IgD-negative memory B cell (primary cell): ENCODE results near the gene DNAJB12. TPM values are rescaled to one million over a fixed set of nuclear protein-coding genes. Genes with fewer than 3 reads are reported as not detected.

ENCODE experiments used
- H3K27ac Mint-ChIP-seq, 3 donors: one replicate each; pipeline ENCODE4 v1.8.0; 2020 to 2022; ENCODE audit warnings: mild to moderate bottlenecking in 3 of 3, mixed read lengths in 3 of 3, moderate library complexity in 1 of 3
- H3K27me3 Mint-ChIP-seq: one replicate; pipeline ENCODE4 v1.8.0; 2021; ENCODE audit warnings: mixed read lengths
- H3K36me3 Mint-ChIP-seq: one replicate; pipeline ENCODE4 v1.8.0; 2020; ENCODE audit warnings: mild to moderate bottlenecking, mixed read lengths
- H3K4me1 Mint-ChIP-seq, 3 donors: one replicate each; pipeline ENCODE4 v1.8.0; 2020 to 2022; ENCODE audit warnings: mixed read lengths in 3 of 3, mild to moderate bottlenecking in 1 of 3
- H3K4me3 Mint-ChIP-seq, 4 donors: one replicate each; pipeline ENCODE4 v1.8.0; 2020 to 2022; ENCODE audit warnings: mild to moderate bottlenecking in 4 of 4, mixed read lengths in 4 of 4, moderate library complexity in 3 of 4
- H3K9me3 Mint-ChIP-seq, 3 donors: one replicate each; pipeline ENCODE4 v1.8.0; 2020 to 2021; ENCODE audit warnings: mixed read lengths in 3 of 3, mild to moderate bottlenecking in 1 of 3
- polyA plus RNA-seq: library from polyadenylated mRNA; unstranded; fragments of 300-500 nt; fragmentation: Illumina TruSeq; gene quantifications from one replicate; pipeline ENCODE4 v1.2.3, GENCODE V29; 2021

The DNAJB12 gene
- polyA plus RNA-seq, 1 donor from 2014 or later = 27.6 TPM

DNA sequence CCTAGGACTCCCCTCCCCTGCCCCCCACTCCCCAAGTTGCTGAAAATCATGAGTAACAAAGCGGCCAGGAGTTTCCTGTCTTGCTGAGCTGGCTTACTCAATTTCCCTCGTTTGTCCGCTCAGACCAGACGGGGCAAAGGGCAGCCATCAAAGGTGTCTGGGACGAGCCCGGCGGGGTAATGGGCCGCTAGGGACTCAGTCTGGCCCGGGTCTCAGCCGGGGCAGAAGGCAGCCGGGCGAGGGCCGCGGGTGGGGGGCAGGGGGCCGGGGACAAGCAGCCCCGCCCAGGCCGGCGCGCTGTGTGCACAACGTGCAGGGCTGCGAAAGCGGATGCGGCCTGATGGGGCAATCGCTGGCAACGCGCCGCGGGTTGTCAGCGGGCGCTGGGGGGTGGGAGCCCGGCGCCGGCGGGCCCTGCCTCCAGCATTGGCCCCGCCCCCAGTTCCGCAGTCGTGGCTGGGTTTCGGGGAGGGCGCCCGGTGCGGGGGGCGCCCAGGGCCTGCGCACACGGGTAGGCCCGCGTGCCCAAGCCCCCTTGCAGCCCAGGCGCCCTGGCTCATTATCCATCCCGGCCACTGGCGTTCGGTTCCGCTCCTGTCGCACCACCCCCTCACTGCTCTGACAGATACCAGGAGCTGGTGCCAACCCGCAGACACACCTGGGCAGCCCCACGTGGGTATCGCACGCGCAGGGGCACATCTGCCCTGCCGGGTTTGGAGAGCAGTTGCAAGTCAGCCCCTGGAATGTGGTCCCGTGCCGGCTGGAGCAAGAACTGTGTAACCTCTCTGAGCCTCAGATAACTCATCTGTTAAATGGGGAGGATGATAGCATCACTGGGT, 35.1 kb downstream of the DNAJB12 start:
- Mint-ChIP-seq H3K9me3 (no peaks in the 10 kb centered on the region), H3K27ac (peak overlapping the region; percentile 96 to 100 (median 97)), H3K36me3 (no peaks in the 10 kb centered on the region), H3K4me1 (peaks cover 40 to 46% (median 42%) of the 10 kb centered on the region in 3 donors), H3K27me3 (no peaks in the 10 kb centered on the region), H3K4me3 (peak overlapping the region; percentile 77 to 90 (median 86))

GRCh38 chr10:72318418-72319262, 36.1 kb downstream of the DNAJB12 start:
- H3K36me3 Mint-ChIP-seq = no peaks in the 10 kb centered on the region
- H3K9me3 Mint-ChIP-seq = no peaks in the 10 kb centered on the region

DNA sequence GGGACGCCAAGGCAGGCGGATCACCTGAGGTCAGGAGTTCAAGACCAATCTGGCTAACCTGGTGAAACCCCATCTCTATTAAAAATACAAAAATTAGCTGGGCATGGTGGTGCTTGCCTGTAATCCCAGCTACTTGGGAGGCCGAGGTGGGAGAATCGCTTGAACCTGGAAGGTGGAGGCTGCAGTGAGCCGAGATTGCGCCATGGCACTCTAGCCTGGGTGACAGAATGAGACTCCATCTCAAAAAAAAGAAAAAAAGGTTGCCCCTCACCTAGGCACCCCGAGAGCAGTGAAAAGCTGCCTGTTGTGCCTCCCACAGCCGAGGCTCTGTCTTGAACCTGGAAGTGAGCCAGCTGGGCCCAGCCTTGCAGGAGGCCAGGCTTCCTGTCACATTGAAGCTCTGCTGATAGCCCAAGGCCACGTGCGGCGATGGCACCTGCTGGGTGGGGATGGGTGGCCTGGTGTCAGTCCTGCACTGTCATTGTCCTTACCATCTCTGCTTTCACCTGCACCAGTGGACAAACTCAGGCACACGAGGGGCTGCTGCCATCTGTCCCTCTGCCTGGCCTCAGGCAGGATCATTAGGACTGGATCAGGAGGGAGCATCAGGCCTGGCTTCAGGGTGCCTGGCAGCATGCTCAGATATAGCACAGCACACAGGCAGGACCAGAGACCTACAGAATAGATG, 37.8 kb downstream of the DNAJB12 start:
- Mint-ChIP-seq H3K27me3 (no peaks in the 10 kb centered on the region), H3K36me3 (no peaks in the 10 kb centered on the region), H3K4me3 (peak overlapping the region; percentile 41 to 92 (median 71)), H3K9me3 (no peaks in the 10 kb centered on the region), H3K4me1 (peaks cover 29 to 38% (median 36%) of the 10 kb centered on the region in 3 donors), H3K27ac (peak overlapping the region in 2 of 3 donors; percentile 59 to 73)

More at GRCh38 chr10:72318418-72319262, 36.1 kb downstream of the DNAJB12 start:
- H3K27ac Mint-ChIP-seq = peak overlapping the region; percentile 81 to 97 (median 94)
- no peaks in the 10 kb centered on the region for H3K27me3 Mint-ChIP-seq
- H3K4me1 Mint-ChIP-seq = peaks cover 35 to 39% (median 37%) of the 10 kb centered on the region in 3 donors
- H3K4me3 Mint-ChIP-seq = peak overlapping the region; percentile 76 to 90 (median 83)

DNA sequence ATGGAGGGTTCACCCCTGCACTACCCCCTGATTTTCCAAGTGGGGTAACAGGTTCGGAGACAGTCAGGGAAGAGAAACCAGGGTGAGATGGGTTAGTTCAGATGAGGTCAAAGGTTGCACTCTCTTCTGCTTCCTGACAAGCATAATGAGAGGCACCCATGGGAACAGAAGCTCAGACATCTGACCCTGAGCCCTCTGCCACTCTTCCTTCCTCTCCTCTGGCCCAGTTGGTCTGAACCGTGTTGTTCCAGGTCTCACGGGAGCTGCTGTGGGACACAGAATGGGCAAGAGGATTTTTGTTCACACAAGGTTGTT, 38.4 kb downstream of the DNAJB12 start:
- peak overlapping the region in 3 of 4 donors; percentile 51 to 71 (median 65) for H3K4me3 Mint-ChIP-seq
- no peaks in the 10 kb centered on the region for H3K9me3 Mint-ChIP-seq
- no peaks in the 10 kb centered on the region for H3K27me3 Mint-ChIP-seq
- H3K4me1 Mint-ChIP-seq = peaks cover 31 to 39% (median 38%) of the 10 kb centered on the region in 3 donors
- H3K36me3 Mint-ChIP-seq = no peaks in the 10 kb centered on the region
- peak overlapping the region in 2 of 3 donors; percentile 27 to 81 for H3K27ac Mint-ChIP-seq

GRCh38 chr10:72315611-72316385, 38.9 kb downstream of the DNAJB12 start:
- Mint-ChIP-seq H3K27me3 (no peaks in the 10 kb centered on the region), H3K4me1 (peaks cover 30 to 38% (median 36%) of the 10 kb centered on the region in 3 donors), H3K4me3 (peak overlapping the region in 3 of 4 donors; percentile 51 to 71 (median 65)), H3K27ac (peak overlapping the region; percentile 22 to 81 (median 27)), H3K36me3 (no peaks in the 10 kb centered on the region), H3K9me3 (no peaks in the 10 kb centered on the region)

- Mint-ChIP-seq H3K4me1 (peaks cover 24 to 31% (median 30%) of the 10 kb centered on the region in 3 donors), H3K4me3 (no peak overlapping the region), H3K27ac (no peak overlapping the region), H3K36me3 (no peaks in the 10 kb centered on the region), H3K27me3 (no peaks in the 10 kb centered on the region), H3K9me3 (no peaks in the 10 kb centered on the region)
These were observed 39.7 kb downstream of the DNAJB12 start for GRCh38 chr10:72315054-72315453.

DNA sequence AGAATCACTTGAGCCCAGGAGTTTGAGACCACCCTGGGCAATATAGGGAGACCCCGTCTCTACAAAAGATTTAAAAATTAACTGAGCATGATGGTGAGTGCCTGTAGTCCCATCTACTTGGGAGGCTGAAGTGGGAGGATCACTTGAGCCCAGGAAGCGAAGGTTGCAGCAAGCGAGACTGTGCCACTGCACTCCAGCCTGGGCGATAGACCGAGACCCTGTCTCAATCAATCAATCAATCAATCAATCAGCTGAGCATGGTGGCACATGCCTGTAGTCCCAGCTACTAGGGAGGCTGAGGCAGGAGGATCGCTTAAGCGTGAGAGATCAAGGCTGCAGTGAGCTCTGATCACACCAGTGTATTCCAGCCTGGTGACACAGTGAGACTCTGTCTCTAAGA, 40.5 kb downstream of the DNAJB12 start:
- Mint-ChIP-seq H3K27ac (no peak overlapping the region), H3K27me3 (no peaks in the 10 kb centered on the region), H3K4me3 (no peak overlapping the region), H3K9me3 (no peaks in the 10 kb centered on the region), H3K4me1 (peaks cover 24 to 33% (median 31%) of the 10 kb centered on the region in 3 donors), H3K36me3 (no peaks in the 10 kb centered on the region)

- Mint-ChIP-seq H3K4me3 (no peak overlapping the region), H3K36me3 (no peaks in the 10 kb centered on the region), H3K4me1 (peaks cover 16 to 28% (median 21%) of the 10 kb centered on the region in 3 donors), H3K27me3 (no peaks in the 10 kb centered on the region), H3K27ac (no peak overlapping the region), H3K9me3 (no peaks in the 10 kb centered on the region)
These were observed 41.8 kb downstream of the DNAJB12 start for GRCh38 chr10:72312865-72313391.

- no peaks in the 10 kb centered on the region for H3K27me3 Mint-ChIP-seq
- H3K27ac Mint-ChIP-seq = no peak overlapping the region
- H3K9me3 Mint-ChIP-seq = no peaks in the 10 kb centered on the region
- H3K4me3 Mint-ChIP-seq = no peak overlapping the region
- no peaks in the 10 kb centered on the region for H3K36me3 Mint-ChIP-seq
- peaks cover 11 to 22% (median 16%) of the 10 kb centered on the region in 3 donors for H3K4me1 Mint-ChIP-seq
These were observed 43.1 kb downstream of the DNAJB12 start for GRCh38 chr10:72311667-72312066.

DNA sequence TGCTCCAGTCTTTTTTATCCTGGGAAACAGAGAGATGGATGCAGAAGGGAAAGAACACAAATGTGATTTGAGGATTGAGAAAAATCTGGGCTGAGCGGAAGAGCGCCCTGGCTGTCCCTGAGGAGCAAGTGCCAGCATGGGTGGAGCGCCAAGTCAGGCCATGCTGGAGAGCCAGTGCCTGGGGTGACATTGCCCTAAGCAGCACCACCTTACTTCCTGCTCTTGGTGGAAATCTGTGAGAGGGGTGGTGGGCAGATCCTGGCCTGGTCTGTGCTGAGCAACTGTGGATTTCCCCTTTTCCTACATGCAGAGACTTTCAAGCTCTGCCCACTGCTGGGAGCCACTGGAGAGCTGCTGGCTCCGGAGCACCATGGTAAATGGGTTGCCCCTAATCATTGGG, 44.1 kb downstream of the DNAJB12 start:
- no peak overlapping the region for H3K27ac Mint-ChIP-seq
- H3K4me1 Mint-ChIP-seq = peaks cover 9 to 16% (median 10%) of the 10 kb centered on the region in 3 donors
- no peaks in the 10 kb centered on the region for H3K9me3 Mint-ChIP-seq
- H3K36me3 Mint-ChIP-seq = no peaks in the 10 kb centered on the region
- no peaks in the 10 kb centered on the region for H3K27me3 Mint-ChIP-seq
- H3K4me3 Mint-ChIP-seq = peak overlapping the region in 1 of 4 donors; percentile 23

DNA sequence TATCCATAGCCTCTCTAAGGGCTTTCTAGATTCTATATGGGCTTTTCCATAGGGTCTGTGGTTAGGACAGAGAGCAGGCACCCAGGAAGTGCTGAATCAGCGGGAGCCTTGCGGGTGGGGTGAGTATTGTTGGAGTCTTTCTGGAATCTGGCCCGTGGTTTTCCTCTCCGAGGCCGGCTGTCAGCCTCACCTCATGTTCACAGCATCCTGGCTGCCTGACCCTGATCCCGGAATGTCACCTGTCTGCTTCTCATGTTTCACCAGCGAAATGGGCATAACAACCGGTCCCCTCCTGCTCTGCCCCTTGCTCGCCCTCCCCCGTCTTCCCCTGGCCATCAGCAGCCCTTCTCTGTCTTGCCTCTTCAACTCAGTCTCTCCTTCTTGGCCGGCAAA, 44.5 kb downstream of the DNAJB12 start:
- H3K27me3 Mint-ChIP-seq = no peaks in the 10 kb centered on the region
- peak overlapping the region in 2 of 4 donors; percentile 23 to 33 for H3K4me3 Mint-ChIP-seq
- no peaks in the 10 kb centered on the region for H3K36me3 Mint-ChIP-seq
- no peaks in the 10 kb centered on the region for H3K9me3 Mint-ChIP-seq
- H3K27ac Mint-ChIP-seq = peak overlapping the region in 1 of 3 donors; percentile 62
- peaks cover 9 to 19% (median 14%) of the 10 kb centered on the region in 3 donors for H3K4me1 Mint-ChIP-seq

DNA sequence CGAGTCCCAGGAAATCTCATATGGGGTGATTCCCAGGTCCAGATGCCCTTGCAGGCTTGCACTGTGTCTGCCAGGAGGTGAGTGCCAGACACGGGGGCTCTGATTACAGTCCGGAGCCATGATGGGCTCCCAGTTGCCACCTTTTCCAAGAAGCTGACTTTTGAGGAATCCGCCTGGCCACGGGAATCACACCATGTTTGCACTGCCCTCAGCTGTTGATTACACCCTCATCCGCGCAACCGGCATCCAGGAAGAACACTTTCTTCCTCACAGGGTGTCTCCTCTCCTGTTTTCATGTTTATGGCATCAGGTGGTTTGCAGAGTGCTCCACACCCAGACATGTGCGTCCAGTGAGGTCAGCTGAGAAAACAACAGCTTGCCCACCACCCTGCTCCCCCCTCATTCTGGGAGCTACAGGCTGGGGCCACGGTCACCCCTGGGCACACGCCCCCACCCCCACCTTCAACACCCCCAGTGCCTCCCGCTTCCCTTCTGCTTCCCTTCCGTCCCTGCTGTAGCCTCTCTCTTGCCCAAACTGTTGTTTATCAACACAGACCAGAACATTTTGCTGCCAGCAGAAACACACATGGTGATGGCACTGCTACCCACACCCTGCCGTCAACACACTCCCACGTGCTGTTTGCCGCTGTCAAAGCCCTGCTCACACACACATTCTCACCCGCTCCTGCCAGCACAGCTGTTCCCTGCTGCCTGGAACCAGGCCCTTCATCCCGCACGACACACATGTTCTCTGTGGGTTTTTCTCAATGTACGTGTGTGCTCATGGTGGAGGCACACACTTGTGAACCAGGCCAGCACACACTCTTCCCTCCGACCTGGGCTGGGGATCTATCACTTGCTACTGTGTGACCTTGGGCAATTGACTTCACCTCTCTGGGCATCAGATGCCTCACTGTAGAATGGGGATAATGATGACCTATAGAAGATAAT, 45.2 kb downstream of the DNAJB12 start:
- Mint-ChIP-seq H3K36me3 (no peaks in the 10 kb centered on the region), H3K4me1 (peaks cover 12 to 21% (median 19%) of the 10 kb centered on the region in 3 donors), H3K27ac (peak overlapping the region in 2 of 3 donors; percentile 12 to 62)

More for the DNA sequence above, 45.2 kb downstream of the DNAJB12 start:
- Mint-ChIP-seq H3K4me3 (peak overlapping the region in 2 of 4 donors; percentile 33 to 65), H3K9me3 (no peaks in the 10 kb centered on the region), H3K27me3 (no peaks in the 10 kb centered on the region)
